ENCODE results near the gene ZDHHC7.

DNA sequence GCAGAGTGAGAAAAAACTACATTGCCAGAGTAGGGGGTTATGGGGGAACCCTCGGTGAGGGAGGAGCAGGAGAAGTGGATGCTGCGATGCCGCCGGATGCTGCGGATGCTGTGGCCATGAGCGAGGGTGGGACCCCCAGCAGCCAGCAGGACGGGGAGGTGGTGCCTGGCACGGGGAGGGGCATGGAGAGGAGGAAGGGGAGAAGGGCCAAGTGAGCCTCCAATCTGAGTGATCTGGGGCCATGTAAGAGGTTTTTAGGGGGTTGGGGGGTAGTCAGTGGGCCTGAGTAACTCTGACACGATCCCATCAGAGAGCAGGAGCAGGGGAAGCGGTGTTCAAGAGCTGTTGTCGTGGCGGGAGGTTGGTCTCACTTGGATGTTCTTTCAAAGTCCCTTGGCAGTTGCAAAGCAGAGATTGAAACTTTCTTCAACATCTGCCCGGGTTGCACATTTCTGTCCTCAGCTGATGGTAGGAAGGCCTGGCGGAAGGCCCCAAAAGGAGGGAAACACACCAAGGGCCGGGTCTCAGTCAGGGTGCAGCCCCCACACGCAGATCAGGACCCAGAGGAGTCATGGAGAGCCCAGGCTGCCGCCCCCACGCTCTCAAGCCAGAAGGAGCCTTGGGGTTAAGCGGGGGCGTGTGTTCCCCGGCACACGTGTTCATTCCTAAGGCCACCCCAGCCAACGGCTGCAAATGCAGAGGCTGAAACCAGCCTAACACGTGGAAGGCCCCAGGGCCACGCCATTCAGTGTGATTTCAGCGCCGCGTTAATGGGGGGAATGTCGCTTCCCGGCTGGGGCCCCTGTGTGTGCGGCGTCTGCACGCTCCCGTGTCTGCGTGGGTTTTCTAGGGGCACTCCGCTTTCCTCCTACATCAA is 81.7 kb downstream of the ZDHHC7 start:
- TF ChIP-seq, protein P1, sequence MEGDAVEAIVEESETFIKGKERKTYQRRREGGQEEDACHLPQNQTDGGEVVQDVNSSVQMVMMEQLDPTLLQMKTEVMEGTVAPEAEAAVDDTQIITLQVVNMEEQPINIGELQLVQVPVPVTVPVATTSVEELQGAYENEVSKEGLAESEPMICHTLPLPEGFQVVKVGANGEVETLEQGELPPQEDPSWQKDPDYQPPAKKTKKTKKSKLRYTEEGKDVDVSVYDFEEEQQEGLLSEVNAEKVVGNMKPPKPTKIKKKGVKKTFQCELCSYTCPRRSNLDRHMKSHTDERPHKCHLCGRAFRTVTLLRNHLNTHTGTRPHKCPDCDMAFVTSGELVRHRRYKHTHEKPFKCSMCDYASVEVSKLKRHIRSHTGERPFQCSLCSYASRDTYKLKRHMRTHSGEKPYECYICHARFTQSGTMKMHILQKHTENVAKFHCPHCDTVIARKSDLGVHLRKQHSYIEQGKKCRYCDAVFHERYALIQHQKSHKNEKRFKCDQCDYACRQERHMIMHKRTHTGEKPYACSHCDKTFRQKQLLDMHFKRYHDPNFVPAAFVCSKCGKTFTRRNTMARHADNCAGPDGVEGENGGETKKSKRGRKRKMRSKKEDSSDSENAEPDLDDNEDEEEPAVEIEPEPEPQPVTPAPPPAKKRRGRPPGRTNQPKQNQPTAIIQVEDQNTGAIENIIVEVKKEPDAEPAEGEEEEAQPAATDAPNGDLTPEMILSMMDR (IDR thresholded peaks at IDR 0.05; ENCODE audit: low read length), result no peak
- no peak for TF ChIP-seq EZH2 (IDR thresholded peaks at IDR 0.05; ENCODE audit: borderline replicate concordance, low read length)

Measured in OCI-LY1 (cell line).